NOMO-1 (cell line): Measurements from ENCODE around the gene EFHB.
"Not testable (repeated sequence)": the region's sequence is repeated elsewhere in the genome, so short reads cannot be mapped to it uniquely, and the experiment has no call there.

Source experiments
- DNase-seq, 2 experiments: peaks; one replicate each; lab custom pipeline; 2025; ENCODE audit not compliant: unreplicated experiment in 2 of 2; lab: John Stamatoyannopoulos, UW

The EFHB gene

GRCh38 chr3:19934098-19934566 lies at the start of gene EFHB:
Gene EFHB (minus strand): TSS chr3:19934217. CDS start chr3:19934018, 199 bp downstream.
- DNase-seq = no peak

- DNase-seq = no peak
These were observed 38.0 kb upstream of the EFHB start for GRCh38 chr3:19972054-19972453.

- no peak for DNase-seq
These were observed 36.3 kb upstream of the EFHB start for GRCh38 chr3:19970327-19970726.

GRCh38 chr3:19967812-19968211 lies 33.8 kb upstream of the EFHB start:
- DNase-seq = no peak

- no peak for DNase-seq
These were observed 33.2 kb upstream of the EFHB start for GRCh38 chr3:19967208-19967607.

GRCh38 chr3:19961960-19962359 lies 27.9 kb upstream of the EFHB start:
- no peak for DNase-seq

- DNase-seq = no peak
These were observed 26.7 kb upstream of the EFHB start for GRCh38 chr3:19960696-19961095.

GRCh38 chr3:19959505-19959904 lies 25.5 kb upstream of the EFHB start:
- no peak for DNase-seq

- not testable (repeated sequence) for DNase-seq
These were observed 23.3 kb upstream of the EFHB start for GRCh38 chr3:19957354-19957753.

- DNase-seq = no peak
These were observed 20.7 kb upstream of the EFHB start for GRCh38 chr3:19954676-19955075.

GRCh38 chr3:19950316-19950715 lies 16.3 kb upstream of the EFHB start:
- no peak for DNase-seq

- DNase-seq = no peak
These were observed 14.2 kb upstream of the EFHB start for GRCh38 chr3:19948226-19948591.

- DNase-seq = peak; percentile 16 to 32
These were observed 13.7 kb upstream of the EFHB start for GRCh38 chr3:19947549-19948225.

GRCh38 chr3:19946832-19947548 lies 13.0 kb upstream of the EFHB start, which contains the start of gene RAB5A:
Gene RAB5A (plus strand): TSS chr3:19947097. CDS start chr3:19950899, 3,802 bp downstream.
- DNase-seq = peak; percentile 97 to 99

- DNase-seq = peak; percentile 65 to 79
These were observed 12.2 kb upstream of the EFHB start for GRCh38 chr3:19945969-19946831.

- peak; percentile 8 to 69 for DNase-seq
These were observed 11.5 kb upstream of the EFHB start for GRCh38 chr3:19945534-19945933.

GRCh38 chr3:19940643-19941042 lies 6.6 kb upstream of the EFHB start:
- no peak for DNase-seq

- DNase-seq = no peak
These were observed 4.2 kb upstream of the EFHB start for GRCh38 chr3:19938295-19938627.

- DNase-seq = no peak
These were observed 3.7 kb upstream of the EFHB start for GRCh38 chr3:19937459-19938294.

- no peak for DNase-seq
These were observed 1.6 kb downstream of the EFHB start for GRCh38 chr3:19932422-19932821.
